Astrocyte of the spinal cord (primary cell): Measurements from ENCODE around the gene LRRC23.
A peak's percentile ranks its signal among the peaks of the same experiment; 100 is the strongest.
"Not testable (repeated sequence)": the region's sequence is repeated elsewhere in the genome, so short reads cannot be mapped to it uniquely, and the experiment has no call there.

Source experiments
- DNase-seq: peaks from one replicate; pipeline ENCODE4 v3.0.0; 2011; ENCODE audit warnings: low read depth, low spot score
- H3K4me3 ChIP-seq: 2 replicates; pipeline ENCODE4 v1.5.1; 2011; ENCODE audit warnings: low read depth, mild to moderate bottlenecking, low read length, moderate library complexity
- CTCF ChIP-seq: IDR thresholded peaks from 2 replicates; pipeline ENCODE4 v1.5.1; 2012; ENCODE audit warnings: low read depth, mild to moderate bottlenecking, low read length, inconsistent platforms
- in situ Hi-C: cut with HindIII; loops from 2 replicates; pipeline ENCODE4 v1.10.0; 2017; ENCODE audit warnings: low sequenced_read_pairs

LRRC23 gene

GRCh38 chr12:6888360-6888759 is 16.3 kb upstream of the LRRC23 start:
- TF ChIP-seq CTCF = no peak
- DNase-seq = no peak
- in situ Hi-C loops = no loop called here
- no peak overlapping the region for H3K4me3 ChIP-seq

GRCh38 chr12:6888794-6889193 is 15.8 kb upstream of the LRRC23 start:
- DNase-seq, in situ Hi-C loops: not testable (repeated sequence)

GRCh38 chr12:6889775-6890573 is 14.6 kb upstream of the LRRC23 start:
- DNase-seq, H3K4me3 ChIP-seq, in situ Hi-C loops: not testable (repeated sequence)

More at GRCh38 chr12:6888794-6889193, 15.8 kb upstream of the LRRC23 start:
- H3K4me3 ChIP-seq = not testable (repeated sequence)

- TF ChIP-seq CTCF = peak; percentile 77
- DNase-seq = peak; percentile 96
- in situ Hi-C loops = no loop called here
- peak overlapping the region; percentile 49 for H3K4me3 ChIP-seq
Observed at GRCh38 chr12:6890789-6891645, 13.6 kb upstream of the LRRC23 start.

GRCh38 chr12:6891646-6892001 is 13.0 kb upstream of the LRRC23 start:
- TF ChIP-seq CTCF = no peak
- peak overlapping the region; percentile 49 for H3K4me3 ChIP-seq
- no peak for DNase-seq
- in situ Hi-C loops = no loop called here

- in situ Hi-C loops = not testable (repeated sequence)
Observed at GRCh38 chr12:6892683-6893082, 11.9 kb upstream of the LRRC23 start.

GRCh38 chr12:6894321-6894720 is 10.3 kb upstream of the LRRC23 start:
- DNase-seq = no peak
- in situ Hi-C loops = no loop called here
- H3K4me3 ChIP-seq = no peak overlapping the region
- TF ChIP-seq CTCF = no peak

More at GRCh38 chr12:6892683-6893082, 11.9 kb upstream of the LRRC23 start:
- not testable (repeated sequence) for H3K4me3 ChIP-seq, DNase-seq

- in situ Hi-C loops = no loop called here
- DNase-seq = no peak
- H3K4me3 ChIP-seq = no peak overlapping the region
- no peak for TF ChIP-seq CTCF
Observed at GRCh38 chr12:6896846-6897435, 7.7 kb upstream of the LRRC23 start.
